SK-N-SH treated with all-trans-retinoic acid at 6 μM for 48 hours (cell line): ENCODE measurements around the gene NANOS3.

Experiments used
- ARNTL ChIP-seq: fragments of 450-650 bp; formaldehyde crosslinking; IDR thresholded peaks from 2 replicates; pipeline ENCODE4 v1.5.0; 2020; ENCODE audit warnings: low read depth, mild to moderate bottlenecking, moderate library complexity, borderline replicate concordance
- CSRNP3 ChIP-seq: fragments of 250-450 bp; sonication (Bioruptor Pico); IDR thresholded peaks from 2 replicates; pipeline ENCODE4 v1.5.1; 2021; ENCODE audit warnings: mild to moderate bottlenecking, moderate library complexity
- ESRRG ChIP-seq: fragments of 250-450 bp; sonication (Bioruptor Pico); IDR thresholded peaks from 2 replicates; pipeline ENCODE4 v1.6.1; 2021; ENCODE audit warnings: mild to moderate bottlenecking
- GLIS3 ChIP-seq: fragments of 250-450 bp; sonication (Bioruptor Pico); IDR thresholded peaks from 2 replicates; pipeline ENCODE4 v1.5.0; 2020; ENCODE audit warnings: mild to moderate bottlenecking, moderate library complexity
- ISL1 ChIP-seq: fragments of 250-450 bp; sonication (Bioruptor Pico); IDR thresholded peaks from 2 replicates; pipeline ENCODE4 v2.1.2; 2022; ENCODE audit warnings: mild to moderate bottlenecking, moderate library complexity
- OSR1 ChIP-seq: fragments of 250-450 bp; sonication (Bioruptor Pico); IDR thresholded peaks from 2 replicates; pipeline ENCODE4 v1.8.0; 2022; ENCODE audit warnings: moderate library complexity, mild to moderate bottlenecking, inconsistent platforms
- PATZ1 ChIP-seq: fragments of 250-450 bp; sonication (Bioruptor Pico); IDR thresholded peaks from 2 replicates; pipeline ENCODE4 v1.8.0; 2020; ENCODE audit warnings: mild to moderate bottlenecking, moderate library complexity, borderline replicate concordance
- PPARA ChIP-seq: fragments of 250-450 bp; sonication (Bioruptor Pico); IDR thresholded peaks from 2 replicates; pipeline ENCODE4 v1.5.0; 2020; ENCODE audit warnings: mild to moderate bottlenecking, borderline replicate concordance
- RARB ChIP-seq: fragments of 250-450 bp; sonication (Bioruptor Pico); IDR thresholded peaks from 2 replicates; pipeline ENCODE4 v1.8.0; 2021; ENCODE audit warnings: mild to moderate bottlenecking, moderate library complexity
- TCF4 ChIP-seq: fragments of 250-450 bp; sonication (Bioruptor Pico); IDR thresholded peaks from 2 replicates; pipeline ENCODE4 v1.8.0; 2021; ENCODE audit warnings: mild to moderate bottlenecking, moderate library complexity, borderline replicate concordance
- ZC3H10 ChIP-seq: fragments of 250-450 bp; sonication (Bioruptor Pico); IDR thresholded peaks from 2 replicates; pipeline ENCODE4 v1.5.1; 2021; ENCODE audit warnings: mild to moderate bottlenecking, moderate library complexity
- ZFP3 ChIP-seq: fragments of 250-450 bp; sonication (Bioruptor Pico); IDR thresholded peaks from 2 replicates; pipeline ENCODE4 v1.5.0; 2020; ENCODE audit warnings: mild to moderate bottlenecking, moderate library complexity
- ZFP30 ChIP-seq: fragments of 450-650 bp; formaldehyde crosslinking; IDR thresholded peaks from 2 replicates; pipeline ENCODE4 v1.5.0; 2022; ENCODE audit warnings: mild to moderate bottlenecking, moderate library complexity

- no peak for TF ChIP-seq ARNTL (CRISPR knock-in tag)
- TF ChIP-seq PATZ1 (CRISPR knock-in tag) = no peak
- no peak for TF ChIP-seq ZC3H10 (CRISPR knock-in tag)
- TF ChIP-seq TCF4 (CRISPR knock-in tag) = no peak
- no peak for TF ChIP-seq ESRRG (CRISPR knock-in tag)
- no peak for TF ChIP-seq ZFP3 (CRISPR knock-in tag)
- TF ChIP-seq ISL1 (CRISPR knock-in tag) = no peak
- no peak for TF ChIP-seq OSR1
- TF ChIP-seq GLIS3 (CRISPR knock-in tag) = no peak
- no peak for TF ChIP-seq RARB (CRISPR knock-in tag)
- no peak for TF ChIP-seq PPARA (CRISPR knock-in tag)
- no peak for TF ChIP-seq CSRNP3 (CRISPR knock-in tag)
- no peak for TF ChIP-seq ZFP30 (CRISPR knock-in tag)
These were observed 3.0 kb upstream of the NANOS3 start for GRCh38 chr19:13873834-13874515.
